GM12878 (cell line): Measurements from ENCODE around the gene EIF3B. TPM values are rescaled to one million over a fixed set of nuclear protein-coding genes. Genes with fewer than 3 reads are reported as not detected.
A peak's percentile ranks its signal among the peaks of the same experiment; 100 is the strongest.

ENCODE experiments used
- ATAC-seq: fragments of 200-7000 bp; cut with Tn5 transposase; 3 replicates; pipeline ENCODE4 v1.9.1; 2020; ENCODE audit warnings: mild to moderate bottlenecking, moderate library complexity
- BruUV-seq: library from RNA; stranded (reverse); fragments of 400-500 nt; replicated peaks from 2 replicates; lab custom pipeline; 2021; lab: Mats Ljungman, UMichigan
- CTCF ChIA-PET: fragments of 300-600 bp; sonication (Branson Sonifier 250); formaldehyde crosslinking; extraction: SDS; loops from one replicate; lab custom pipeline; 2021; ENCODE audit warnings: inconsistent platforms; lab: Yijun Ruan, JAX
- POLR2A ChIA-PET: fragments of 350-600 bp; formaldehyde crosslinking; extraction: SDS; loops from one replicate; lab custom pipeline; 2021; ENCODE audit warnings: inconsistent platforms; lab: Charles Lee
- RAD21 ChIA-PET: fragments of 300-600 bp; sonication (Branson Sonifier 250); formaldehyde crosslinking; loops from one replicate; lab custom pipeline; 2023; ENCODE audit warnings: antibody characterized with exemption; ENCODE audit not compliant: unreplicated experiment; lab: Charles Lee
- SMC1A ChIA-PET: fragments of 300-600 bp; sonication (Branson Sonifier 250); formaldehyde crosslinking; loops from one replicate; lab custom pipeline; 2023; ENCODE audit not compliant: unreplicated experiment, uncharacterized antibody; lab: Charles Lee
- DNase-seq: peaks from one replicate; pipeline ENCODE4 v3.0.0-alpha.2; 2011; ENCODE audit warnings: low read depth, low spot score
- FAIRE-seq: peaks from 3 replicates; lab custom pipeline; 2011; peaks lifted over from hg19 to GRCh38; lab: Jason Lieb, UNC
- H2AFZ ChIP-seq: 2 replicates; pipeline ENCODE4 v1.6.0; 2011; ENCODE audit warnings: low read depth, low read length, control low read depth; ENCODE audit not compliant: control insufficient read depth
- H3K27ac ChIP-seq: 2 replicates; pipeline ENCODE4 v1.5.1; 2011; ENCODE audit warnings: control low read depth; ENCODE audit not compliant: control insufficient read depth, insufficient read depth
- H3K27me3 ChIP-seq, 2 experiments: replicated peaks in 1 of 2; 2 replicates each; pipeline versions ENCODE4 v1.6.0 to v1.6.1; 2011; ENCODE audit warnings: low read length in 1 of 2; ENCODE audit not compliant: control insufficient read depth in 2 of 2, insufficient read depth in 2 of 2
- H3K36me3 ChIP-seq, 2 experiments: 2 replicates each; pipeline ENCODE4 v1.5.1; 2011; ENCODE audit warnings: low read length in 1 of 2; ENCODE audit not compliant: control insufficient read depth in 2 of 2, insufficient read depth in 2 of 2
- H3K4me1 ChIP-seq: 2 replicates; pipeline ENCODE4 v1.6.1; 2011; ENCODE audit warnings: mild to moderate bottlenecking, low read length, moderate library complexity, mixed read lengths; ENCODE audit not compliant: control insufficient read depth, insufficient read depth
- H3K4me2 ChIP-seq: 2 replicates; pipeline ENCODE4 v1.6.0; 2011; ENCODE audit warnings: control low read depth; ENCODE audit not compliant: control insufficient read depth, insufficient read depth
- H3K4me3 ChIP-seq: fragments of 200-600 bp; sonication (generic); 2 replicates; pipeline ENCODE4 v1.5.1; 2016
- H3K79me2 ChIP-seq: 2 replicates; pipeline ENCODE4 v1.6.0; 2011; ENCODE audit warnings: low read length; ENCODE audit not compliant: control insufficient read depth, insufficient read depth
- H3K9ac ChIP-seq: 2 replicates; pipeline ENCODE4 v1.8.0; 2011; ENCODE audit warnings: low read length, control low read depth, mixed read lengths; ENCODE audit not compliant: control insufficient read depth, insufficient read depth
- H3K9me3 ChIP-seq: replicated peaks from 3 replicates; pipeline ENCODE4 v1.5.1; 2011; ENCODE audit warnings: mild to moderate bottlenecking, low read length; ENCODE audit not compliant: control insufficient read depth, insufficient read depth
- H4K20me1 ChIP-seq: 2 replicates; pipeline ENCODE4 v1.6.0; 2011; ENCODE audit not compliant: control insufficient read depth, insufficient read depth
- BCL11A ChIP-seq: IDR thresholded peaks from 2 replicates; pipeline ENCODE4 v1.6.1; 2011; ENCODE audit warnings: low read depth, low read length
- BHLHE40 ChIP-seq, 2 experiments: fragments of 450-650 bp in 1 of 2; IDR thresholded peaks; 2 replicates each; pipeline ENCODE4 v1.6.1; 2011 to 2017; ENCODE audit warnings: low read depth in 2 of 2, borderline replicate concordance in 1 of 2, improper control_type of control experiment in 1 of 2, low read length in 1 of 2, mild to moderate bottlenecking in 1 of 2
- CBX5 ChIP-seq: sonication (generic); IDR thresholded peaks from 2 replicates; pipeline ENCODE4 v1.6.1; 2016; ENCODE audit warnings: low read depth, moderate library complexity, mild to moderate bottlenecking, inconsistent platforms
- CHD1 ChIP-seq: IDR thresholded peaks from 2 replicates; pipeline ENCODE4 v1.6.1; 2012; ENCODE audit warnings: low read depth, low read length, improper control_type of control experiment
- RELA ChIP-seq: fragments of 450-650 bp; IDR thresholded peaks from 2 replicates; pipeline ENCODE4 v1.8.0; 2014; ENCODE audit warnings: borderline replicate concordance; ENCODE audit not compliant: partially characterized antibody
- TARDBP ChIP-seq: IDR thresholded peaks from 2 replicates; pipeline ENCODE4 v1.6.1; 2016; ENCODE audit warnings: borderline replicate concordance
- TCF12 ChIP-seq: IDR thresholded peaks from 2 replicates; pipeline ENCODE4 v1.6.1; 2011; ENCODE audit warnings: low read depth, mild to moderate bottlenecking, low read length
- YBX1 ChIP-seq: fragments of 450-650 bp; IDR thresholded peaks from 2 replicates; pipeline ENCODE4 v1.6.1; 2016; ENCODE audit warnings: antibody characterized with exemption
- ZNF217 ChIP-seq: fragments of 450-650 bp; IDR thresholded peaks from 2 replicates; pipeline ENCODE4 v1.6.1; 2017; ENCODE audit warnings: antibody characterized with exemption, mild to moderate bottlenecking
- WGBS: methylation state at CpG from one replicate; pipeline ENCODE4 v1.1.6; 2016; ENCODE audit warnings: low lambda C conversion rate; ENCODE audit not compliant: insufficient replicate concordance, insufficient coverage; ENCODE audit errors: missing lambda C conversion rate; 5-methylcytosine and 5-hydroxymethylcytosine counted together
- in situ Hi-C: fragments of 300-500 bp; cut with MboI; formaldehyde crosslinking; loops from 9 replicates; pipeline ENCODE4 v1.14.3; 2018; ENCODE audit warnings: mixed read lengths
- intact Hi-C: fragments of 100-400 bp; cut with micrococcal nuclease; formaldehyde crosslinking; loops from one replicate; pipeline ENCODE4 v1.14.2; 2022; ENCODE audit not compliant: unreplicated experiment
- polyA plus RNA-seq, 11 experiments: library from polyadenylated mRNA; depleted of rRNA in 4 of 11; unstranded in 6 of 11; stranded (reverse) in 5 of 11; fragments of >200 nt; fragmentation: Nextera tagmentation in 4 of 11; fragmentation: Illumina TruSeq in 1 of 11; extraction: Ambion mirVana in 4 of 11; extraction: Trizol in 1 of 11; gene quantifications; 1 replicate in 1 of 11; 2 replicates in 10 of 11; pipeline versions ENCODE4 v1.2.1 to v1.2.3, GENCODE V29; 2011 to 2016; ENCODE audit warnings: inconsistent platforms in 2 of 11, missing spikeins in 2 of 11, low read depth in 1 of 11
- total RNA-seq, 4 experiments: library from RNA; depleted of rRNA in 3 of 4; stranded (reverse); fragments of >200 nt in 3 of 4; fragmentation: Illumina TruSeq in 1 of 4; extraction: Trizol in 1 of 4; gene quantifications; 2 replicates each; pipeline versions ENCODE4 v1.2.1 to v1.2.3, GENCODE V29; 2013 to 2021
- TF ChIP-seq, protein P1 (sequence below): fragments of 150-350 bp; IDR thresholded peaks from 2 replicates; pipeline ENCODE4 v1.6.1; 2014; ENCODE audit warnings: mild to moderate bottlenecking, low read depth, low read length
- TF ChIP-seq, protein P2 (sequence below): fragments of 450-650 bp; IDR thresholded peaks from 2 replicates; pipeline ENCODE4 v1.6.1; 2016; ENCODE audit warnings: mild to moderate bottlenecking

The EIF3B gene
- total and polyA plus RNA-seq, 10 of the 15 experiments (the other 5 are each of a cell fraction or from before 2014, with no cell fraction given) = 17.6 to 275 (median 153) TPM

DNA sequence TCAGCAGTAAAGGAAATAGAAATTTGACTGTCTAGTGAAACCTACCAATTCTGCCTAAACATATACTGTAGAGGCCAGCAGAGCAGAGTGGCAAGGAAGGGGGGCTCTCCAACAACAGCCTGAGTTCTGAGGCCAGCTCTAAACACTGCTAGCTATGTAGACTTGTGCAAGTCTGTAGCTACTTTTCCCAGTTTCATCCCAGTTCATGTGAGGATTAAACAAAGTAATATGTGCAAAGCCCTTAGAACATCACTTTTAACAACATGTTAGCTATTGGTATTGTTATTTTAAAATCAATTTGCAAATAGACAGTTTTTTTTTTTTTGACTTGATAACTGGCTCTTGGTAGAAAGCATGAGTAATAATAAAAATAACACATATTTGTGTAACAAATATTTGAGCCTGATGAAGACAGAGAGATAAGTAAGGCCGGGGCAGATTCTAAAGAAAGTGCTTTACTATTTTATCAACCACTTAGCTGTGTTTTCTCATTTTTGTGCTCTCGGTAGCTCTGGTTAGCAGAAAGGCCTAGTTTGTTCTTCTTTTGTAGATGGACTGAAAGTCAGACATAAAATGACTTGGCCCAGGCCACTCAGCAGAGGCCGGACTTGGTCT, 58.1 kb downstream of the EIF3B start:
- no peak for DNase-seq
- no peak overlapping the region for H3K9ac ChIP-seq
- peaks cover 0 to 6% of the 10 kb centered on the region in 2 experiments; a peak in 1 of 4 replicates for H3K36me3 ChIP-seq
- ATAC-seq = peak; percentile 33; the same call in 2 of the 3 replicates
- no peak overlapping the region for H3K4me3 ChIP-seq
- FAIRE-seq = no peak
- TF ChIP-seq CHD1 = no peak
- TF ChIP-seq YBX1 = no peak
- no peak for TF ChIP-seq BCL11A
- no peak for TF ChIP-seq TARDBP
- TF ChIP-seq TCF12 = no peak
- TF ChIP-seq, protein P1, sequence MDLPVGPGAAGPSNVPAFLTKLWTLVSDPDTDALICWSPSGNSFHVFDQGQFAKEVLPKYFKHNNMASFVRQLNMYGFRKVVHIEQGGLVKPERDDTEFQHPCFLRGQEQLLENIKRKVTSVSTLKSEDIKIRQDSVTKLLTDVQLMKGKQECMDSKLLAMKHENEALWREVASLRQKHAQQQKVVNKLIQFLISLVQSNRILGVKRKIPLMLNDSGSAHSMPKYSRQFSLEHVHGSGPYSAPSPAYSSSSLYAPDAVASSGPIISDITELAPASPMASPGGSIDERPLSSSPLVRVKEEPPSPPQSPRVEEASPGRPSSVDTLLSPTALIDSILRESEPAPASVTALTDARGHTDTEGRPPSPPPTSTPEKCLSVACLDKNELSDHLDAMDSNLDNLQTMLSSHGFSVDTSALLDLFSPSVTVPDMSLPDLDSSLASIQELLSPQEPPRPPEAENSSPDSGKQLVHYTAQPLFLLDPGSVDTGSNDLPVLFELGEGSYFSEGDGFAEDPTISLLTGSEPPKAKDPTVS = no peak
- no peak for TF ChIP-seq ZNF217
- TF ChIP-seq RELA = no peak
- no peak for TF ChIP-seq CBX5
- TF ChIP-seq, protein P2, sequence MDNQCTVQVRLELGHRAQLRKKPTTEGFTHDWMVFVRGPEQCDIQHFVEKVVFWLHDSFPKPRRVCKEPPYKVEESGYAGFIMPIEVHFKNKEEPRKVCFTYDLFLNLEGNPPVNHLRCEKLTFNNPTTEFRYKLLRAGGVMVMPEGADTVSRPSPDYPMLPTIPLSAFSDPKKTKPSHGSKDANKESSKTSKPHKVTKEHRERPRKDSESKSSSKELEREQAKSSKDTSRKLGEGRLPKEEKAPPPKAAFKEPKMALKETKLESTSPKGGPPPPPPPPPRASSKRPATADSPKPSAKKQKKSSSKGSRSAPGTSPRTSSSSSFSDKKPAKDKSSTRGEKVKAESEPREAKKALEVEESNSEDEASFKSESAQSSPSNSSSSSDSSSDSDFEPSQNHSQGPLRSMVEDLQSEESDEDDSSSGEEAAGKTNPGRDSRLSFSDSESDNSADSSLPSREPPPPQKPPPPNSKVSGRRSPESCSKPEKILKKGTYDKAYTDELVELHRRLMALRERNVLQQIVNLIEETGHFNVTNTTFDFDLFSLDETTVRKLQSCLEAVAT = no peak
- TF ChIP-seq BHLHE40 (IDR thresholded peaks at IDR 0.05; ENCODE audit: borderline replicate concordance in 1 of 2, low read depth in 2 of 2, low read length in 1 of 2) = no peak
- H3K4me1 ChIP-seq = peaks cover 21% of the 10 kb centered on the region
- ChIA-PET POLR2A (interaction anchor here (0.7 to 1.7 kb wide), 4 partner anchors 13 to 1490 kb away, joined by 3 to 5 read pairs (median 3); partner anchors contain the start of gene TTYH3), CTCF (interaction anchor here (0.6 to 1.5 kb wide), 5 partner anchors 13 to 554 kb away, joined by 3 to 7 read pairs (median 4); no protein-coding TSS in a partner anchor), RAD21 (interaction anchor here (0.8 to 1.5 kb wide), 5 partner anchors 13 to 65 kb away, joined by 3 to 4 read pairs (median 3); no protein-coding TSS in a partner anchor), SMC1A (interaction anchor here (0.6 to 1.9 kb wide), 10 partner anchors 9 to 298 kb away, joined by 3 to 15 read pairs (median 4); no protein-coding TSS in a partner anchor)
- no peak overlapping the region for H3K4me2 ChIP-seq
- intact Hi-C loops (no loop called here), in situ Hi-C loops (no loop called here)
- no peaks in the 10 kb centered on the region for H3K27me3 ChIP-seq
- no TSS peak for BruUV-seq
- no peaks in the 10 kb centered on the region for H3K9me3 ChIP-seq
- H2AFZ ChIP-seq = no peak overlapping the region
- WGBS = 35% methylated on average over 3 of the region's 3 CpGs
- H3K27ac ChIP-seq = no peak overlapping the region
- peaks cover 21% of the 10 kb centered on the region for H3K79me2 ChIP-seq
- no peaks in the 10 kb centered on the region; the same call in 1 of the 2 replicates for H4K20me1 ChIP-seq
